Limb (tissue), 2 donors: ENCODE results near the gene NCKAP5.

Experiments used
- DNase-seq, 2 donors: peaks; one replicate each; pipeline ENCODE4 v3.0.0-alpha.2; 2016; ENCODE audit errors: extremely low spot score in 2 of 2

Gene NCKAP5

DNA sequence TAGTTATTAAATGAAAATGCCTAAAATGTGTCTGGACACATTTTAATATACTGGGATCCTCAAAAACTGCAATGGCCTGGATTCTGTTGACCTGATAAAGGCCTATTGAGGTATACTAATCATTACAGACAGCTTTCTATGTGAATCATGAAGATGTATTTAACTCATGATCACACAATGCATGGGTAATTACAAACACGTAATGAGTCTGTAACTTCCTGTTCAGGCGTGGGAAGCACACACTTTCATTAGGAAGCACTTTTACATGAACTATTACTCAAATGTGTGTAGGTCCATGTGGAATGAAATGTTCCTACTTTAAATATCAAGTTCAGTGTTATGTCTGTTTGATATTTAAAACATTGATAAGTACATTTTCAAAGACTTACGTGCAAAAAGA is 108.7 kb downstream of the NCKAP5 start:
- DNase-seq, result no peak

DNA sequence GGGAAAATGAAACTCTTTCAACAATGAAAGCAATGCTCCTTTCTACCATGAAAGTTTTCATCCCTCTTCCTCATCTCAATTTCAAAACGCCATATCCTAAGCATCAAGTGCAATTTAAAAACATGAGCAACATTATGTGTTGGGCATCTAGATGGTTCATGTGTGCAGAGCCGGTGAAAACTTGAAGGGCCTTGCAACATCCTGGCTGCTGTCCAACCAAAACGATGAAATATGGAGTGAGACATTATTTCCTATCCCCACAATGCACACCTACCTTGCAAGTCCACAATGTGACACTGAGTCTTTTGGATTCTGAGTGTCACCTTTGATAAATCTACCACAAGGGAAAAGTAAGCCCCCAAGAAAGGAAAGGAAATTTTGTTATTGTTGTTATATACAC is 110.0 kb downstream of the NCKAP5 start:
- no peak for DNase-seq

DNA sequence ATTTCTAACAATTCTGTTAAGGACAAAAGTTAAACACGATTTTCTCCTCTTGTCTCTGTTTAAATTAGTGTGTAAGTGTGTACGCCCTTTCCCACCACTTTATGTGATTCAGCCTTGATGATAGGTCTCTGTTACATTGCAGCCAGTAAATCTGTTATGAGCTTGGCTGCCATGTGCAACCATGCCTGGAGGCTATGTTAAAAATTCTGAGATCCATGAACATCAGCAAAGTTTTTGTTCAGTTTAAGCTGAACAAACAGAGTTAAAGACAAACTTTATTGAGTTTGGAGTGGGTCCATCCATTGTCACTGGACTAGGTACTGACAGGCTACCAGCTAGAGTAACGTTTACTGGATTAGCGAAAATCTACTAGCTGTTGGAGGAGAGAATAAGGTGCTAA is 110.4 kb downstream of the NCKAP5 start:
- DNase-seq, result no peak

DNA sequence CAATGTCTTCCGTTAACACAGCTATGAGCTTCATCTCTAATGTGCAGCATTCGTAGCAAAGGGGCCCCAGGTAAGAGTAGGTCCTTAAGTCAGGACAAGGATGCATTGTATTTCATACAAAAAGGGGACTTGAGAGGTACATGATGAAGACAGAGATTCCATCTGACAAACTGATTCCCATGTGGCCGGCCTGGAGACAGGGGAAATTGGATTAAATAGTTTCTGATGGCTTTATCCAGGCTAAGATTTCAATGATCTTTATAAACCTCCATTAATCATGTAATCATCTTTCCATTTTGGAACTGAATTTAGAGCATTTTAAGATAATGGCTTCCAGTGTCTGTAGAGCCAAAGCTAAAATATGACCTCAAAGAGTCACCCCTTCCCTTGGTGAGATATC is 111.3 kb downstream of the NCKAP5 start:
- DNase-seq, result no peak

DNA sequence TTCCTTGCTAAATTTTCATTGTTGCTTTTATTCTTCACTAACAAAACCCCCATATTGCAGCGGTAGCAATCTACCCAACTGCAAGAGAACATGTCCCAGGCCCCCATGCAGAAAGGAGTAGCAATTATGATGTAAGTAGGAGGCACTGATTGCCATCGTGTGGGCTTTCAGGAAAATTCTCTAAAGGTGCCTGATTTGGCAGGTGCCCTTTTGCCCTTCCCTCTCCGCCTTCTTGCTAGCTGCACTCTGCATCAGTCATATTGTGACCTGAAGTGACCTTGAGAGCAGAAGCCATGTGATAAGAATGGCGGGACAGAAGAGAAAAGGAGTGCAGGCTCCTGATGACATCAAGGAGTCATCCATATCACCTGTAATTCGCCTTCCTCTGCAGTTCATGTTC is 112.1 kb downstream of the NCKAP5 start:
- no peak for DNase-seq

DNA sequence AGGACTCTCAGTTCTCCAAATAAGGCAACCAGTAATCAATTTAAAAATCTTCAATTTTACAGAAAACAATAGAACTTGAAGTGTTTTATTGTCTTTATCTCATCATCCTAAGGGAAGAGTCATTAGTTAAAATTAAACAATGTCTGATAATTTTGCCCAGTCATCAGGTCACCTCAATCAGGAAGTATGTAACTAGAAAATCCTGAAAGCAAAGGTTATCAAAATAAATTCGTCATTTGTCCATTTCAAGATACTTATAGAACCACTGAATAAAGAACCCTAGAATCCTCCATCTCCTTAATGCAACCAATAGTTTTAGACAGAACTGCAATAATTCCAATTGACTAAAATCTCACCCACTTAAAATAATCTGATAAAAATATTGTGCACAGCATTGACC is 115.2 kb downstream of the NCKAP5 start:
- DNase-seq, result no peak

DNA sequence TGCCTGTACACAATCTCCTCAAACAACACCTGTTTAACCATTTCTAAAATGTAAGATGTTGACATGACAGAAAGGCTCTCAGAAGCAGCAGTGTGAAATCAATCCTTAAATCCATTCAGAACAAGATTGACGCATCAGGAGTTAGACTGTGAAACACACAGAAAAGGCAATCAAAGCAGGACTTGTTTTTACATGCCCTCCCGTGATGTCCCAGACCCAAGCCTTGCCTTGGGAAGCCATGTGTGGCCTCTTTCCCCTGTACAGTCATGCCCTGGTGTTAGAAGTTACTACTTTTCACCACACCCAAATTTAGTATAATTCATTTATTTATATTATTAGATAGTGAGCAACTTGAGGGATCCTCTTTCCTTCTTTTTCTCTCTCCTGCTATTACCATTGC is 115.7 kb downstream of the NCKAP5 start:
- no peak for DNase-seq

DNA sequence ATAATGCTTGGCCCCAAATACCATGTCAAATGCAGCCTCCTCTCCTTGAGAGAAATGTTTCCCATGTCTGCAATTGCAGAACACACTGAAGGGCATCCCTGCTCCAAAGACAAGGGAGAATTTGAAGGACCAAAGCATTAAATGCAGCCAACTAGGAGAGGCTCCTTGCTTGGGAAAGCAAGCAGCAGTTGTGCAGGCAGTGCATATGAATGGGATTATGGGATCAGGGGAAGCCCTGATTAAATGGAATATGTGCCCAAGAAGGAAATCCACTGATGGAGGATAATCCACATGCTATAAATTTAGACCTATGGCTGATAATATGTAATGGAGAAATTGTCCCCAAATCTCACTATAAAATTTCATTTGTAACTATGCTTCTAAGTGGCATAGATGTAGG is 116.1 kb downstream of the NCKAP5 start:
- DNase-seq, result no peak

DNA sequence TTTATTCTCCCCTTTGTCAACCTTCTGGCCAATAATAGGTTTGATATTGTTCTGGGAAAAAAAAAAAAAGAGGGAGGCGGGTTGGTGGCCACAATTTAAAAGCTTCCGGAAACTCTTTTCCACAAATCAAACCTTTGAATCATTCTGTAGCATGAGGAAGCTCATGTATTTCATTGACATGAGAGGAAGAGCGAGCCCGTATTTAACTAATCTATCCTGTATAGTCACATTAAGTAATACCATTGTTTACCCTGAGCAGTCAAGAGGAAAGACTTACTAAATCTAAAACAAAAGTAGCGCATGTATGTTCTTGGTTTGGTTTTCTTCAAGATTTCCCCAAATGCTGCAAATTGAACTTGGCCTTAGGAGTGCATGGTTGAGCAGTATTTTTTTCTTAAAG is 120.1 kb downstream of the NCKAP5 start:
- no peak for DNase-seq

DNA sequence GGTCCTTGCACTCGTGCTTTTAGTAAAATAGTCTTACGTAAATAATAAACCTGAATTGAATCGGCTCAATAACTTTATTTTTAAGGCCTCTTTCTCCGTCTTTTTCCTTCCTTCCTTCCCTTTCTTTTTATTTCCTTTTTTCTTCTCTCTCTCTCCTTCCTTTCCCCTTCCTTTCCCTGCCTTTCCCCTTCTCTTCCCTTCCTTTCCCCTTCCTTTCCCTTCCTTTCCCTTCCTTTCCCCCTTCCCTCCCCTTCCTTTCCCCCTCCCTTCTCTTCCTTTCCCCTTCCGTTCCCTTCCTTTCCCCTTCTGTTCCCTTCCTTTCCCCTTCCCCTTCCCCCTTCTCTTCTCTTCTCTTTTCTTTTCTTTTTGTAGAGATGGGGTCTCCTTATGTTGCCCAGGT is 121.0 kb downstream of the NCKAP5 start:
- DNase-seq, result no peak

DNA sequence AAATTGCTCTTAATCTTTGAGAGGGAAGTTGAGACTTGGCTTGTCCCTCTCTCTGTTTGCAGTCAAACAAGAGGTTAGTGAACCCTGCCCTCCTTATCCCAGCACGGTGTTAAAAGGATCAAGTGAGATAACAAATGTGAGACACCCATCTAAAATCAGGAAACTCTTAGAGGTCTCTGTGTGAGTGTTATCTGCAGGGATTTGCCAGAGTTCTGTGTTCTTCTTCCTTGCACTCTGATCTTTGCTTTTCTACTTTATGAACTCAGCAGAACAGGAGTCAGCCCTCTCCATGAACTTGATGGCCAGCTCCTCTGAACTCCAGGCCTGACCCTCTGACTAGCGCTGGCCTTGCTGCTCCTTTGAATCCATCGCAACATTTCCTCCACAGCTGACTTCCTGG is 123.8 kb downstream of the NCKAP5 start:
- no peak for DNase-seq

DNA sequence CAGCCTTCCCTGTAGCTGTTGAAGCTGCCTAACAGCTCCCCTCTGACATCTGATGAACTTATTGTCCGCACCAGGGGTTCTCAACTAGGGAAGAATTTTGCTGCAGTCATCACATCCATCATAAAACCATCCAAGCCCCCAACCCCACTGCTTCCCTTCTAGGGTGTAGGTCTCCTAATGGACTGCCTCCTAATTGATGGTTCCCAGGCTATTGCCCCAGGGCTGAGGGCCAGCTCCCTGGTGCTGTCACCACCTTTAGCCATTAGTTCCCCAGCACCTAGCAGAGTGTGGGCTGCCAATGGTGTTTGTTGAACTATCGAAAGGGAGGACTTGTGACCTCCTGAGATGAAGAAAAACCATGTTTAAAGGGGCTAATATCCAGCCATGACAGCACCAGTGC is 125.9 kb downstream of the NCKAP5 start:
- no peak for DNase-seq

DNA sequence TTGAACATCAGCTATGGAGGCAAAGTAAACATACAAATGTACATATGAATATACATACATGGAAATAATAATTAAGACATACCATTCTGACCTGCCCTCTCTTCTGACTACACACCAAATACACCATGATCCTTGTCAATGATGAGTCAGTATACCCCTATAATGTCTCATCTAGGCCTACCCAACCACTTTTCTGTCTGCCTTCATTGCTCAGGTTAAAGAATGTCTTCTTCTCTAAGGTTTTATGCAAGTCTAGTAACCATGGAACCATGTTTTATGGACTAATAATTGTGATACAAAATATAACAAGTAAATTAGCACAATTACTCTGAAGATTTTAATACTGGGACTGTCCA is 128.7 kb downstream of the NCKAP5 start:
- DNase-seq, result no peak

DNA sequence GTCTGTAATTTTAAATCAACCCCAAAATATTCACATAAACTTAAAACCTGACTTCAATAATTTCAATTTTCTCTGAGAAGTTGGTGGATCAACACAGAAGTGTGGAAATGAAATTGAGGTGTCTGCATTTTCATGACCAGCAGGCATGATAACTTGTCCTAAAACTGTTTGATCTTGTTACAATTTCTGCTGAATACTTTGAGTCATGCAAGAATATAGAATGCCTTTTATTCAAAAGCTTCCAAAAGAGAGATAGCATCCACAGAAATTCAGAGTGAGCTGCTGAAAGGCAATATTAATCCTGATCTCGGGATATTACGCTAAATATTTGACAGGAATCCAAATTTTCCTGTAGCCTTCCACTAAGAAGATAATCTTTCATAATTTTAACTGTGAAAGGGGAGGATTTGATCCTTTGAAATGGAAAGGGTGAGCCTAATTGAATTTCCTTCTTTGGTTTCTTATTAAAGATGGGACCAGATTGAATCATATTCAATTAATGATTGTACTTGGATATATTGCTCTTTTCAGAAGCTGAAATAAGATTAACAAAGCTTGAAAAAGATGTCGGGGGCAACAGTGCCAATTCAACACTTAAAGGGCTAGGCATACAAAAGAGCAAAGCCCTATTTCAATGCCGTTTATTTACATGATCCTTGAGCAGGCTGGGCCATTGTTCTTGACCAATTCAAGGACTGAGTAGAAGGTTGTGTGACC is 129.3 kb downstream of the NCKAP5 start:
- no peak for DNase-seq

DNA sequence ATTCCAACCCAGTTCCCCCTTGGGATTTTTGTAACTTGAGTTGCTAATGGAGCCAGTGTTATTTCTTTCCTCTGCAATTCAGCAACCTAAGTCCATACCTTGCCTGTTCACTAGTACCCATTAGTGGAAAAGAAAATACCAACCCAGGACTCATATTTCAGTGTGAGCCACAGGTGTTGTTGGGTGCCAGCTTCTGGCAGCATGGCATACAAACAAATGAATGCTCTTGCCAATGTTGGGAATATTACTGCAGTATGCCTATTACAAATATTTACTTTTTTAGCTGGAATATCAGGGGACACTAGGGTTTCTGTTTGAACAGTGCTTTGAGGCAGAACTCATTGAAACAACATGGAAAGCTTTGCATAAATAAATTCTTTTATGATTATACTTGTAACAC is 130.2 kb downstream of the NCKAP5 start:
- no peak for DNase-seq

DNA sequence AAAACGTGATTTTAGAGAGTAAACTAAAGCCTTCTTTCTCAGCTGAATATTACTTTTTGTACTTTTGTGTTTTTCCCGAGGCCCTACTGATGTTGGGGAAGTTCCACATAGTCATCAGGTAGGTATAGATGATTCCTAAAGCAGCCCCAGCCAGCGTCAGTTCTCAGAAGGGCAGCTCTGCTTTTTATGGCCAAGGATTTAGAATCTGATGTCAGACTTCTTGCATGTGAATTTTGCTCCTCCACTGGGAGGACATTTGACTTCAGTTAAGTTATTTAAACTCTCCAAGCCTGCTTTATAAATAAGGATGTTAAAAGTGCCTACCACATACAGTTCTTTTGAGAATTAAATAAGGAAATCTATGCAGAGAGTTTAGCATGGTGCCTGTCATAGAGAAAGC is 130.8 kb downstream of the NCKAP5 start:
- no peak for DNase-seq

DNA sequence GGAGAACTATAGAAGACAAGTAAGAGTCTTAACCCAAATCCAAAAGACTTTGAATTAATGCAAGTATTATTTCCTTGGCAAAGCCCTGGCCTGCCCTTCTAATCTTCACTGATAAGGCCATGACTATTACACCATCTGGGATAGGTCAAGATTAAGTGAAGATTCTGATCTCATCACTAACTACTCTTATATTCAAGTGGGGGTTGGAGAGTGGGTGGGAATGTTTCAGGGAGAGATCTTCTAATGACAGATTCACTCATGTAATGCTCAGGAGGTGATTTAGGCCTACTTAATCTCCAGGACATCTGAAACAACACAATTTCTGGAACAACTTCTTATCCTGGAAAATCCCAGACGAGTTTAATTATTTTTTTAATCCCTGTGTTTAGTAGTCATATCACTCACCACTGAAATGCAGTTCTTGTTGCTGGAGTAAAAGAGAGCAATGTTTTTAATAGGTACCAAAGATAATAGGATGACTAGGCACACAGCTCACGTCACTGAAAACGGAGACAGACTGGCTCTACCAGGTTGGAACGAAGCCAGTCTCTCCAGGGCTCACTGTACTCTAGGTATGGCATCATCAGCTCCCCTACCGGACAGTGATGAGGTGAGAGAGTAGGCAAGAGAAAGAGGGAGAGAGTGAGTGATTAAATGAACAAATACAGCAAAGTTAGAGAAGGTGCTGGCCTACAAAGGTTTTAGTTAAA is 133.1 kb downstream of the NCKAP5 start:
- DNase-seq, result no peak

DNA sequence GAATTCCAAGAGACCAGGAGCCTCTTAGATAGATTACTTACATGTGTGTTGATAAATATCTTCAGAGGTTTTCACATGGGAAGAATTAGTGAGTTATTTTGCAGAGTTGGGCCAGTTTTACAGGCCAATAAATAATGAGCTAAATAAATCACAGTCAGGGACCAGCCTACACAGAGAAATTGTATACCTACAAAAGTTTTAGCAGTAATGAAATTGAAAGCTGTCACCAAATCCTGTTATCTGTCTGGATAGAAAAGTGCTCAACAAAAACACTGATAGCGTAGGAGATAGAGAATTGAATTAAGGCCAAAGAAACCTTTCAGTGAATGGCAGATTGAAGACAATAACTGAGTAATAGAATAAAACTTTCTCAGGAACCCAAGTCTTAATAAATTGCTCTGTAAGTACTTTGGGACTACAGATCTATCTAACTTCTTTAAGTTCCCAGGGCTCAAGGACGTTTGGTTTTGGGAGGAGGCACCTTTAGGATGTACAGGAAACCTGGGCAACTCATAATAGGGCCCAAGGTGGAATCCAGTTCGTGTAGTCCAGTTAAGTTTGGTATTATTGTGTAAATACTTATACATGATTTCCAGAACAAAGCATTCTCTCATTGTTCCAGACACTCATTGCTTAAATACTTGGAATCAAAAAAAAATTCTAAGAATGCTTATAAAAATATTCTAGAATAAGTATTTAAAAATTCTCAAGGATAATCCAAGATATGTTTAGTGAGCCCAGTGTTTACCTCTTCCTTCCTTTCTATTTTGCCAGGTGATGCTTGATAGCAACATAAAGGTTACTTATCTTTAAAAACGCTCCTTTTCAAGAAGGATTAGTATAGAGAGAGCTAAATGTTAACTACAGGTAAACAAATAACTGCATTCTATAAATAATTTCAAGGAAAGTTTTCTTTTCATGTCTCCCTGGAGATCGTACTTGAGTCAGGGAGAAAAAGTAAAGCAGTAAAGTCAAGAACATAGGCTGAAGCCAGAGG is 134.5 kb downstream of the NCKAP5 start:
- no peak for DNase-seq

DNA sequence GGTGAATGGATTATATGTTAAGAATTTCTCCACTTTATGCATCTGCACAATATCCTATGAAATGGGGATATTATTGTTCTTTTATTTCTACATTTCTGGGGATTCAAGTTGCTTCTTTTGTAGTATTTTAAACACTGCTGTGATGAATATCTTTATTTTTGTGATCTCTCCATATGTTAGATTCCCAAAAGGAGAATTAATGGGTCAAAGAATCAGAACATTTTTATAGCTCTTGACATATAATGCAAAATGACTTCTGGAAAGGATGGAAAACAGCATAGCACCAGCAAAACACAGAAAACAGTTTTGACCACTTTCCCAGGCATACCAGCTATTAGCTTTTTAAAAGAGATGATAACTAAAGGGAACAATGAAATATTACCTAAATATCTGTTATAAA is 135.5 kb downstream of the NCKAP5 start:
- DNase-seq, result no peak

DNA sequence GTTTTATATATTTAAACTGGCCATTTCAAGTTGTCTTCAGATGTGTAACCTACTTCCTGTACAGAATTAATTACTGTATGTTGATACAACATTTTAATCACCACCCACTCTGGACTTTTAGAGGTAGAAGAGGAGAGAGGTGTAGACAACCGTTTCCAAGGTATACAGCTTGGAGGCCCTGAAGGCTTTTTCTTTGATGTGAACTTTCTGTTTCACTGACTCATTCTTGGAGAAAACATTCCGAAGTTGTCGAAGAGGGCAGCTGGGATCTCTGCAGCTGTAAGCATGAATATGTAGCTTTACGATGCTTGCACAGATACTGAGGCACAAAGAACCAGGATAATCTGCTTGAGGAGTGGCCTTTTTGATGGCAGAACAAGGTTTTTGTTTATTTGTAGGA is 137.0 kb downstream of the NCKAP5 start:
- no peak for DNase-seq

DNA sequence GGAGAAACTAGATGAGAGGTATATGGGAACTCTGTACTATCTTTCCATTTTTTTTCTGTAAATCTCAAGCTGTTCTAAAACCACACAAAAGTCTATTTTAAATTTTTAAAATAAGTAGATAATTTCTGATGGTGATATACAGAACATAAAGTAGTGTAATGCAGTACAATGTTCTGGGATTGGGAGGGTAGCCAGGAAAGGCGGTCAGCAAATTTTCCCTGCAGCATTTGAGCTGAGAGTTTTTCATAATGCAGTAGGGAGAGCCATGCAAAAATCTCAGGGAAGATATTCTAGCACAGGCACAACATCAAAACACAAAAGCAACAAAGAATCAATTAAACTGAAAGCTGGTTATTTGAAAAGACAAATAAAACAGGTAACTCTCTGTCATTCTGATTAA is 141.5 kb downstream of the NCKAP5 start:
- no peak for DNase-seq

DNA sequence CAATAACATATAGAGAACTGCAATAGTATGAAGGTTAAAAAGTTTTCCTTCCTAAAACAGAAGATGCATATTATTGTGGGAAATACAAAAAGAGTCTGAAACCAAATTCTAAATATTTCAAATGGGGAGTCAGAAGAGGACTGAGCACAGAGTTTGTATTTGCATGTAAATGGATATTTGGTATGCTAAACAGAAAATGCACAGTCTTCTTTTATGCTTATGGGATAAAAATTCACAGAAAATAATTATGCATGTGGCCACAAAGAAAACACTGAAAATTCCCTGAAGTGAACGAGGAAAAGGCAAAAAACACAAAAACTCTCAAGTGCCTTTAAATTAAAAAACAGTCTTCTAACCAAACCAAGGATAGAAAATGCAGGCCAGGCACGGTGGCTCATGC is 142.7 kb downstream of the NCKAP5 start:
- no peak for DNase-seq
